ENCODE results near the gene MOCS1.

MOCS1 gene

GRCh38 chr6:39876826-39877225 lies 57.4 kb downstream of the MOCS1 start:
- no peak overlapping the region for H3K4me3 ChIP-seq (replicated peaks in 1 of 2; ENCODE audit: low read depth in 2 of 2, low read length in 2 of 2)
- no peak for TF ChIP-seq CTCF (IDR thresholded peaks at IDR 0.05; ENCODE audit: low read depth, low read length)
- DNase-seq (ENCODE audit: low read depth in 2 of 2), result peak in 1 of 2 donors; percentile 50

- H3K4me3 ChIP-seq (replicated peaks in 1 of 2; ENCODE audit: low read depth in 2 of 2, low read length in 2 of 2), result no peak overlapping the region
- no peak for DNase-seq (ENCODE audit: low read depth in 2 of 2)
- no peak for TF ChIP-seq CTCF (IDR thresholded peaks at IDR 0.05; ENCODE audit: low read depth, low read length)
Observed at GRCh38 chr6:39876111-39876510, 58.2 kb downstream of the MOCS1 start.

DNA sequence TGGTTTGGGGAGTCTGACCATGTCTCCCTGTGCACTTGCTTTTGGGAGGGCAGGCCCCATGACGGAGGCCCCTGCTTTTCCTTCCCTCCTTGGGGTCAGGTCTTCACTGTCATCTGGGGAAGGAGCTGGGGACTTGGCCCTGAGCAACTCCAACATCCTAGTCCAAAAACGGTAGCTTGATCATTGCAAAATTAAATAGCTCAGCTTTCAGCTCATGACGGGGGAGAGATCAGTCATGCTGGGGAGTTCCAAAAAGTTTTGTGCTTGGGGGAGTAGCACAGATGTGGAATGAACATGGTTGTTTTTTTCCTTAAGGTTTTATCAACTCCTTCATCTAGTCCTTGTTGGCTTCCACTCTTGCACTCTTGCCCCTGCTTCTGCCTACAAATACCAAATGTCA lies 60.8 kb downstream of the MOCS1 start:
- no peak for TF ChIP-seq CTCF (IDR thresholded peaks at IDR 0.05; ENCODE audit: low read depth, low read length)
- no peak for DNase-seq (ENCODE audit: low read depth in 2 of 2)
- no peak overlapping the region for H3K4me3 ChIP-seq (replicated peaks in 1 of 2; ENCODE audit: low read depth in 2 of 2, low read length in 2 of 2)

DNA sequence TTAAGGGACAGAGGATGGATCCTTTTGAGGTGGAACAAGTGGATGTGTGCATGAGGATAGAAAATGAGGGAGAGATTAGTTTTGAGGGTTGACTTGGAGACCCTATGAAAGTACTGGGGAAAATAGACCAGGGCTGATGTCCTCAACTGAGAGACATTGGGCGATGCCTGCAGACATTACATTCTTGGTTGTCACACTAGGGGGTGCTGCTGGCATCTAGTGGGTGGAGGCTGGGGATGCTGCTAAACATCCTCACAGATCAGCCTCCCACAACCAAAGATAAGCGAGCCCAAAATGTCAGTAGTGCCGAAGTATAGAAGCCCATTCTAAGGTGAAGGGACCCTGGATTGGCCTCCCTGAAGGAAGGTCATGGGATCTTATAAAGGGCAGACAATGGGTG lies 63.3 kb downstream of the MOCS1 start:
- DNase-seq (ENCODE audit: low read depth in 2 of 2), result no peak
- peak; percentile 30 for TF ChIP-seq CTCF (IDR thresholded peaks at IDR 0.05; ENCODE audit: low read depth, low read length)
- no peak overlapping the region for H3K4me3 ChIP-seq (replicated peaks in 1 of 2; ENCODE audit: low read depth in 2 of 2, low read length in 2 of 2)

GRCh38 chr6:39867592-39867991 lies 66.7 kb downstream of the MOCS1 start:
- DNase-seq (ENCODE audit: low read depth in 2 of 2), result no peak
- no peak overlapping the region for H3K4me3 ChIP-seq (replicated peaks in 1 of 2; ENCODE audit: low read depth in 2 of 2, low read length in 2 of 2)
- no peak for TF ChIP-seq CTCF (IDR thresholded peaks at IDR 0.05; ENCODE audit: low read depth, low read length)

GRCh38 chr6:39865011-39865888 lies 69.0 kb downstream of the MOCS1 start:
- TF ChIP-seq CTCF (IDR thresholded peaks at IDR 0.05; ENCODE audit: low read depth, low read length), result peak; percentile 84
- DNase-seq (ENCODE audit: low read depth in 2 of 2), result peak; percentile 75 to 81

More at GRCh38 chr6:39865011-39865888, 69.0 kb downstream of the MOCS1 start:
- H3K4me3 ChIP-seq (replicated peaks in 1 of 2; ENCODE audit: low read depth in 2 of 2, low read length in 2 of 2), result no peak overlapping the region
